RWPE1 (cell line): ENCODE measurements around the gene SURF2.

Experiments used
- CTCF ChIA-PET: fragments of 350-600 bp; sonication (Branson Sonifier 250); formaldehyde crosslinking; extraction: SDS; loops from one replicate; lab custom pipeline; 2021; lab: Yijun Ruan, JAX
- POLR2A ChIA-PET: fragments of 400-600 bp; formaldehyde crosslinking; extraction: SDS; loops from one replicate; lab custom pipeline; 2020; ENCODE audit warnings: antibody characterized with exemption; ENCODE audit not compliant: low non-redundant PET; lab: Yijun Ruan, JAX
- DNase-seq: peaks from one replicate; pipeline ENCODE4 v3.0.0; 2012; ENCODE audit warnings: low spot score
- H3K27ac ChIP-seq: fragments of 450-650 bp; 2 replicates; pipeline ENCODE4 v1.5.1; 2017
- CTCF ChIP-seq: fragments of 450-650 bp; conservative IDR thresholded peaks from 2 replicates; pipeline ENCODE4 v1.5.1; 2017; ENCODE audit warnings: low read depth, mild to moderate bottlenecking

Gene SURF2

GRCh38 chr9:133346021-133346785, 10.1 kb upstream of the SURF2 start:
- peak overlapping the region; percentile 93 for H3K27ac ChIP-seq
- ChIA-PET POLR2A (interaction anchor here (0.6 kb wide), 2 partner anchors 103 to 156 kb away, joined by 3 to 7 read pairs; no protein-coding TSS in a partner anchor), CTCF (interaction anchor here (0.6 to 1.1 kb wide), 5 partner anchors 11 to 141 kb away, joined by 3 to 6 read pairs (median 4); no protein-coding TSS in a partner anchor)
- no peak for TF ChIP-seq CTCF
- no peak for DNase-seq

GRCh38 chr9:133347515-133347984, 8.8 kb upstream of the SURF2 start:
- peak overlapping the region; percentile 93 for H3K27ac ChIP-seq
- CTCF ChIA-PET, result interaction anchor here (0.6 to 0.7 kb wide), 2 partner anchors 57 to 139 kb away, joined by 3 read pairs; no protein-coding TSS in a partner anchor
- DNase-seq, result peak; percentile 67
- POLR2A ChIA-PET, result interaction anchor here (0.6 to 1.5 kb wide), 6 partner anchors 9 to 41 kb away, joined by 3 to 9 read pairs (median 5); partner anchors contain the start of genes STKLD1, SURF1, SURF2 and SURF6
- TF ChIP-seq CTCF, result no peak; the same call in 1 of the 2 replicates

- POLR2A ChIA-PET, result interaction anchor here (0.6 to 1.5 kb wide), 8 partner anchors 9 to 126 kb away, joined by 3 to 9 read pairs (median 4); partner anchors contain the start of genes STKLD1, SURF1, SURF2 and SURF6
- peak; percentile 97 for DNase-seq
- peak within 1 kb of the TSS; percentile 93 for H3K27ac ChIP-seq
- no peak for TF ChIP-seq CTCF
- CTCF ChIA-PET, result interaction anchor here (0.5 to 0.7 kb wide), 3 partner anchors 57 to 138 kb away, joined by 3 read pairs; no protein-coding TSS in a partner anchor
Observed at GRCh38 chr9:133347985-133348717, 8.2 kb upstream of the SURF2 start, which contains the start of the genes MED22 and RPL7A. MED22 (minus strand) TSS chr9:133348131; CDS start chr9:133346662, 1,469 bp downstream. RPL7A (plus strand) TSS chr9:133348218; CDS start chr9:133348244, 26 bp downstream.

- no peak for DNase-seq
- POLR2A ChIA-PET, result interaction anchor here (0.7 to 1.5 kb wide), 6 partner anchors 8 to 125 kb away, joined by 3 to 9 read pairs (median 4); partner anchors contain the start of genes SURF1, SURF2 and SURF6
- CTCF ChIA-PET, result interaction anchor here (0.5 kb wide), 1 partner anchor 137 kb away, joined by 3 read pairs; no protein-coding TSS in a partner anchor
- peak overlapping the region; percentile 93 for H3K27ac ChIP-seq
- no peak for TF ChIP-seq CTCF
Observed at GRCh38 chr9:133348718-133349573, 7.4 kb upstream of the SURF2 start.

GRCh38 chr9:133349965-133350616, 6.3 kb upstream of the SURF2 start:
- POLR2A ChIA-PET, result no interaction called here
- no peak for DNase-seq
- H3K27ac ChIP-seq, result peak overlapping the region; percentile 93
- CTCF ChIA-PET, result interaction anchor here (0.6 to 0.8 kb wide), 2 partner anchors 8 to 53 kb away, joined by 3 read pairs; no protein-coding TSS in a partner anchor
- no peak for TF ChIP-seq CTCF
